ENCODE results near the gene UBASH3B. TPM values are rescaled to one million over a fixed set of nuclear protein-coding genes. Genes with fewer than 3 reads are reported as not detected.

UBASH3B gene
- total RNA-seq, 4 donors from 2014 or later, result 9.9 to 36.3 (median 24.3) TPM

DNA sequence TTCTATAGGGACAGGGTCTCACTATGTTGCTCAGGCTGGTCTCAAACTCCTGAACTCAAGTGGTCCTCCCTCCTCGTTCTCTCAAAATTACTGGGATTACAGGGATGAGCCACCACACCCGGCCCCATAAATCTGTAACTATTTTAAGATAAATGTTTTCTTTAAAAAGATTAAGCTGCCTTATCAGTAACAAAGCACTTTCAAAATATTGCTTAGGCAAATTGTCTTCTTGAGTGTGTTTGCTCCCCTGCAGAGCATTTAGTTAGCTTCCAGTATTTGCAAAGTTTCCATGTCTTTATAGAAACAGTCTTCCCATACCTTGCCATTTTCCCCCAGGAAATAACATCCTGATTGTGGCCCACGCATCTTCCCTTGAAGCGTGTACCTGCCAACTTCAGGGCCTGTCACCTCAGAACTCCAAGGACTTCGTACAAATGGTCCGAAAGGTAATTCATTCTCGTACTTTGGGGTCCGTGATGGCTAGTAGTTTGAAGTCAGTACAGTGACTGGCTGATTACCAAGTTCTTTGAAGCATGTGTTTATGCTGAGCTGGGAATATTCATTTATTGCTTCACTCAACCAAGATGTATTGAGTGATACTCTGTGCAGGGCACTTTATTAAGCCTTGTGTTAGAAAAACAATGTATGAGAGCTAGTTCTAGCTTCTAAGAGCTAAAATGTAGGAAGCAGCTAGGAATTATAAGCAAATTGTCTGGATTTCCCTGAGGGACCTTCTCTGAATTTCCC is 152.4 kb downstream of the UBASH3B start:
- DNase-seq (ENCODE audit: low spot score) (no peak), ATAC-seq (ENCODE audit: low FRiP score) (no peak)
- TF ChIP-seq, protein P1, sequence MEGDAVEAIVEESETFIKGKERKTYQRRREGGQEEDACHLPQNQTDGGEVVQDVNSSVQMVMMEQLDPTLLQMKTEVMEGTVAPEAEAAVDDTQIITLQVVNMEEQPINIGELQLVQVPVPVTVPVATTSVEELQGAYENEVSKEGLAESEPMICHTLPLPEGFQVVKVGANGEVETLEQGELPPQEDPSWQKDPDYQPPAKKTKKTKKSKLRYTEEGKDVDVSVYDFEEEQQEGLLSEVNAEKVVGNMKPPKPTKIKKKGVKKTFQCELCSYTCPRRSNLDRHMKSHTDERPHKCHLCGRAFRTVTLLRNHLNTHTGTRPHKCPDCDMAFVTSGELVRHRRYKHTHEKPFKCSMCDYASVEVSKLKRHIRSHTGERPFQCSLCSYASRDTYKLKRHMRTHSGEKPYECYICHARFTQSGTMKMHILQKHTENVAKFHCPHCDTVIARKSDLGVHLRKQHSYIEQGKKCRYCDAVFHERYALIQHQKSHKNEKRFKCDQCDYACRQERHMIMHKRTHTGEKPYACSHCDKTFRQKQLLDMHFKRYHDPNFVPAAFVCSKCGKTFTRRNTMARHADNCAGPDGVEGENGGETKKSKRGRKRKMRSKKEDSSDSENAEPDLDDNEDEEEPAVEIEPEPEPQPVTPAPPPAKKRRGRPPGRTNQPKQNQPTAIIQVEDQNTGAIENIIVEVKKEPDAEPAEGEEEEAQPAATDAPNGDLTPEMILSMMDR (IDR thresholded peaks at IDR 0.05), result no peak

DNA sequence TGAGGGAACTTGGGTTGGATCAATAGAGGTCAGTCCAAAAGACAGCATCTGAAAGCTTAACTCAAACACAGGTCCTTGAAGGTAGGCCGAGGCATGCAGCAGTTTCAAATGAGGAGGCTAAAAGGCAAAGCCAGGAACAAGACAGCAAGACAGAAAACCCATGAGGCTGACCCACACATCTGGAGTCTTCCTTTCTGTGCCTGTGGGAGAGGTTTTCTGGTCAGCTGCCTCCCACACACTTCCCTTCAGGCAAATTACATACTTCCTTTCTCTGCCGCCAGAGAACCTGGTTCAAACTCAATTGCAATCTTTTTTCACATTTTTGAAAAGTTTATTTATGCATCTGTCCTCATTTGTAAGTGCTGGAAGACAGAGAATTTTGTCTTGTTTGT is 153.0 kb downstream of the UBASH3B start:
- DNase-seq (ENCODE audit: low spot score) (no peak), ATAC-seq (ENCODE audit: low FRiP score) (no peak)
- TF ChIP-seq, protein P1 (IDR thresholded peaks at IDR 0.05), result no peak

DNA sequence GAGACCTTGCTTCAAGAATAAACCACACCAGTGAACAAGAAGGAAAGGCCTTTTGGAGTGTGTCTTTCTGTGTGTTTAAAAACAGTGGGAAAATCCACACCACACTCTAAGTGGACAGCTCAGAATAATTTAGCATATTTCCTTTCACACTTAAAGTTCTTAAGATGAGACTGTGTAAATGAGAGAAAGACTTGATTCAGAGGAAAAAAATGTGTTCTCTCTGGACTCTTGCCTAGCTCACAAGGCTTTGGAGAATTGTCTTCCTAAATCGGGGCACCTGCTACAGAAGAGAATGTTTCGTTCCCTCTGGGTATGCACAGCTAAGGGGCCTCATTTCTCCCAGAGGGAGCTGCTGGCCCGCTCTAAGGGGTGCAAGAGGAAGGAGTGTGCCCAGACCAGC is 154.3 kb downstream of the UBASH3B start:
- ATAC-seq (ENCODE audit: low FRiP score) (peak; percentile 28), DNase-seq (ENCODE audit: low spot score) (no peak)
- TF ChIP-seq, protein P1 (IDR thresholded peaks at IDR 0.05), result no peak

DNA sequence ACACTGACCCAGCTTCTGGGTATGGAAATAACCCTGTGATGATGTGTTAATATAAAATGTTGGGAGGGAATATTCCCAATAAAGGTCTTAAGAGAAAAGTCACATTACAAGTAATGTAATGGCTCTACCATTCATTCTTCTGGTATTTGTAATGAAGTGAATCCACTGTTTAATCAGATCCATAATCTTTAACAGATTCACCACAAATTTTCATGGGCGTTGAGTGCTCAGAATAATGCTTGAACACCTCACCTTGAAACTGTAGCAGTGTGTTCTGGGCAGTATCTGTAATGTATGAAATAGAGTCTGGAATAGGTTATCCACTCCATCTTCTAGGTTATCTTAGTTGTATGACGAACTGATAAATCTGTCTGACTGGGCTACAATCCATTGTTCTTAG is 156.2 kb downstream of the UBASH3B start:
- TF ChIP-seq, protein P1 (IDR thresholded peaks at IDR 0.05), result no peak
- DNase-seq (ENCODE audit: low spot score), result no peak
- ATAC-seq (ENCODE audit: low FRiP score), result no peak

DNA sequence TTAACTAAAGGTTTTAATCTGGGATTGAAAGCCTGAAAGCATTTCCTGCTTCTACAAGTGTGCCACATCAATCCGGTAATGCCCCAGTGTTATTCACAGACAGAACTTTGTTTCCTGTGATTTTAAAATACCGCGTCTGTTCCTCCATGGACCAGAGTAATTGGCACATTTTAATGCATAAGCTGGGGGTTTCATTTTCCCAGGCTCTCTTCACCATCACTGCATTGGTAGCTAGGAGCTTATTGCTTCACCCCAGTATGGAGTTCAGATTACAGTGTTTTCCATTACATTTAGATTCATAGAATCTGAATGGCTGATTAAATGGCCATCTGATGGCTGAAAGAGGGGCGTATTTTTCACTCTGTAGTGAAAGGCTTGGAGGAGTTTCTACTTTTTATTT is 157.1 kb downstream of the UBASH3B start:
- ATAC-seq (ENCODE audit: low FRiP score), result no peak
- DNase-seq (ENCODE audit: low spot score), result no peak
- TF ChIP-seq, protein P1 (IDR thresholded peaks at IDR 0.05), result no peak

DNA sequence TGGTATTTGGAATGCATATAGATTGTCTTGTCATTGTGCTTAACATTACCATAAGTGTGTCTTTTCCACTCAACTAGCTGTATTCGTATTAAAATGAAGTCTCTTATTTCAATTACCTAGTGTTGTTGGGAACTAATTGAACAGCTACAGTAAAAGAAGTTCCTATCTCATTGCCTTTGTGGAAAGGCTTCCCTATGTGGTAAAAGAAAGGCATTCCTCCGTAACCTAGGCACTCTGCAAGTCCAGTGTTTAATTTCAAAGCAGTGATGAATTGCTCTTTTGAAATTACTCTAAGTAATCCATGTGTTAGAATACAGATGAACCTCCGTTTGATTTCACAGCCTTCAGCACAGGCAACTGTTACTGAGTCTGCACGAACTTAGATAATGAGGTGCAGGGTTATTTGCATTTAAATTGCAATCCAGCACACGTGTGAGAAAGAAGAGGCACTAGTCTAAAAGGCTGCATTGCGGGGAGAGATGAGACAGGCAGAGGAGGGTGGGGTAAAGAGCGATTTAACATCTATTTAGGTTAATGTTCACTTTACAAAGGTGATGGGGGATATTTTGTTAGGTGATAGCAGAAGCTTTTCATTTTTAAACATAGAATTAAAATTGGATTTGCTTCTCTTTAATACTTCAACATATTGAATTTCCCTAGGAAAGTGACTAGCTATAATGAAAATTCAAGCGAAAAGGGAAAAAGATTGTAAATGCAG is 157.8 kb downstream of the UBASH3B start:
- TF ChIP-seq, protein P1 (IDR thresholded peaks at IDR 0.05), result no peak
- no peak for DNase-seq (ENCODE audit: low spot score)
- no peak for ATAC-seq (ENCODE audit: low FRiP score)

DNA sequence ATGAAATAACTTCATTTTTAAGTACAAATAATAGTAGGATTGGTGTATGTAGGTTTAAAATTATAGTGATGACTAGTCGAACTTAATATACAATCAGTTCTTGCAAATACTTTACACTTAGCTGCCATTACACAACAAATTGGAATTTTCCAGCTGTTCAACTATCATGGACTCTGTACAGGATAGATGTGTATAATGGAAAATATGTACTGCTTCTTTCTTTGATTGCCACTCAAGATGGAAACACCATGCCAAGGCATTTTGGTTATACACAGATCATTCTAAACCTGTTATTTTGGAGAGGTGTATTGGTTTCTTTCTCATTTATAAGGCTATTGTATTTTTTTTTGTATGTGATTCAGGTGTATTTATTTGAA is 158.4 kb downstream of the UBASH3B start:
- DNase-seq (ENCODE audit: low spot score), result no peak
- ATAC-seq (ENCODE audit: low FRiP score), result no peak
- TF ChIP-seq, protein P1 (IDR thresholded peaks at IDR 0.05), result no peak

All from omental fat pad (tissue), 4 donors.